ENCODE results near the gene HIRA.
"Not testable (repeated sequence)": the region's sequence is repeated elsewhere in the genome, so short reads cannot be mapped to it uniquely, and the experiment has no call there.

Gene HIRA

DNA sequence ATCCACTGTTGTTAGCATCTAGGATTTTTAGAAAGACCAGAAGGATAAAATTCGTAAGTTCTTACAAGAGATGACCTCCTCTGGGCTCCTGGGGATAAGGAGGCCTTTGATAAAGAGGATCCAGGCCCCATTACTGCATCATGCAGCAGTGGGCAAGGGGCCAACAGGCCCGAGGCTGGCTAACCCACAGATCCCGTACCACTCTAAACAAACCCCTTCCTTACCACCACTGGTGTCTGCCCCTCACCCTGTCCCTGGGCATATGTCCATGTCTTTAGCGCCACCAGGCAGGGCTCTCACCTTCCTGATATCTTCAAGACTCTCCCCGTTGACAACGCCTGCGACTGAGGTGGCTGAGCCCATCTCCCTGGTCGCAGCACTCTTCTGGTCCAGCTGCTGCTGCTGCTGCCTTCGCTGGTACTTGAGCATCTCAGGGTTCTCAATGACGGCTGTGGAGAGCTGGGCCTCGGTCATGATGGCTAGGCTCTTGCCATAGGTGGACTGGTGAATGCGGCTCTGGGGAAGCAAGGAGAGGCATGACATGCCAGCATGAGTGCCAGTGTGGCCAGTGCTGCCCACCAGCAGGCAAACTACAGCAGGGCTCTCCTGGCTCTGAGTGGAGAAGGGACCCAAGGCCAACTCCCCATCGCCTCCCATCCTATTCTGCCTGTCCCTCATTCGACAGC lies 46.2 kb downstream of the HIRA start:
- no peak for DNase-seq (ENCODE audit: low read depth in 2 of 2)

GRCh38 chr22:19383292-19383691 lies 48.2 kb downstream of the HIRA start:
- no peak for DNase-seq (ENCODE audit: low read depth in 2 of 2)

GRCh38 chr22:19382240-19382639 lies 49.3 kb downstream of the HIRA start:
- DNase-seq (ENCODE audit: low read depth in 2 of 2): no peak

GRCh38 chr22:19378344-19378674 lies 53.2 kb downstream of the HIRA start:
- no peak for DNase-seq (ENCODE audit: low read depth in 2 of 2)

DNA sequence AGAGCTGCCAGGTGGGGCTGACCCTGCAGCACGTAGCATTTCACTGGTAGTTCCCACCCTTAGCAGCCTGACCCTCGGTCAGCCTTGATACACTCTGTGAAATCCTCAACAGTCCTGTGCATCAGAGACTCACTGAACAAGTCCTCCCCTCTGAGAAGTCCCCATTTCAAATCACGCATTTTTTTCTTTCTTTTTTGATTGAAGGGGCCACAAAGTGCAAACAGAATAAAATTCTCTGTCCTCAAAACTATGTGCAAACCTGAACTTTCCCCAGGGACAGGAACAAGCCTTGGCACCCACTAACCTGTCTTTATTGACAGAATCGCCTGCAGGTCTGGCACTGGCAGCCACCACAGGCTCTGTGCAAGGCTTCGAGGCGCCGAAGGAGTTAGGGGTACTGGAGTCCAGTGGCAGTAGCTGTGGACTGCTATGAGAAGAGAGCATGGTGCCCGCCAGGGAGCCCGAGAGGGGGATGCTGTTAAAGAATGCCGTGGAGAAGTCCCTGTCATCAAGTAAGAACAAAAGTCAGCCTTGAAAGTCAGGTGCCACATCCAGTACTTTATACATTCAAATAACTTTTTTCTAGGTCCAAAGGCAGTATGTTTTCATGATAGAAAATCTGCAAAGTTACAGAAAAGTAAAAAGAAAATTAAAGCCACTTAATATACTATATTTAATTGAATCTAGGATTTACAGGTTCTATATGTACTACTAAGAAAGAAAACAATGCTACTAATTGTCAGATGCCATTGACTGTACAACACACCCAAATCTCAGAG lies 53.8 kb downstream of the HIRA start:
- no peak for DNase-seq (ENCODE audit: low read depth in 2 of 2)

- DNase-seq (ENCODE audit: low read depth in 2 of 2): no peak
Measured at GRCh38 chr22:19376971-19377370, 54.6 kb downstream of the HIRA start.

DNA sequence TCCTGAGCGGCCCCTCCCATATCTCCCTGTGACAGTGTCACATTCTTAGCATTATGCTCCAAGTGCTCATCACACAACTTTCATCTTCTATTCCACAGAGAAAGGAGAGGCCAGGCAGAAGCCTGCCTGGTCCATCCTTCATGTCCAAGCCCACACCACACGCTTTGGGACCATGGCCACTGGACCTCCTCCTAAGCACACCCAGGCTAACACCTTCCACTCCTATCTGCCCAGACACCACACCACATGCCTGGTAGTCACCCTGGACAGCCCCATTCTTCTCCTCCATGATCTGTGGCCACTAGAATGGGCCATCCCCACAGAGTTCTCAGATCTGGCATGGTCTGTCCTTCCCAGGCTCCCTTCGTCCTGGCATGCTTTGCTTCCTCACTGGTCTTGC lies 55.3 kb downstream of the HIRA start:
- no peak for DNase-seq (ENCODE audit: low read depth in 2 of 2)

DNA sequence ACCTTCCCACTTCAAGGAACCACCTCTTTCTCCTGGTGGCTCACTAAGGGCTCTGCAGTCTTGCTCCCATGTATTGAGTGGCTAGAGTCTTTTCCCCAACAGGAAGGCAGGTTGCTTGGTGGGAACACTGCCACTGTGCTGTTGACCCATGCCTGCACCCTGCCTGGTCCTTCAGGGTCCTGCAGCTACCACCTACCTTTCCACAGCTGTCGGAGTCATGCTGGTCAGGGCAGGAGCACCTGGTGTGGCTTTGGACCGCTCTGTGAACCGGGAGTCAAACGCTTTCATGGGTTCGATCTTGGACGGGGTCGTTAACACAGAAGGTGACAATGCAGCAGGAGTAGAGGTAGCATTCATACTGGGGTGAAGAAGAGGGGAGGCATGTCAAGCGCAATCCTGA lies 56.1 kb downstream of the HIRA start:
- DNase-seq (ENCODE audit: low read depth in 2 of 2): no peak

GRCh38 chr22:19374410-19374809 lies 57.1 kb downstream of the HIRA start:
- DNase-seq (ENCODE audit: low read depth in 2 of 2): no peak

DNA sequence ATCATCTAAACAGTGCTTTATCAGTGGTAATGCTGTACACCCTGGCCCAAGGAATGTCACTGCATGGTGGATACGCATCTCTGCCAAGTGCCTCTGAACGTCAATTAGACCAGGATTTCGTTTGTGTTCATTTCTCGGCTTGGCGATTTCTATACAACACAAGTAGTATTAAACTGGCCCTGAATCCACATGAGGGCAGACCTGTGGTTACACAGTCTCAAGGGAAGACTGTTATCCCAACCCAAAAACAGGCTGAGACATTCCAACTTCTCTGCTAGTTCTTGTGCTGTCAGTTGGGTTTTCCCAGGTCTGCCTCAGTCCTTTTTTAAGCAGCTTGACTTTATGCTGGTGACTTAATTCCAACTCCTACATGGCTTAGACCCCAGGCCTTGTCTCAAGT lies 58.1 kb downstream of the HIRA start:
- DNase-seq (ENCODE audit: low read depth in 2 of 2): no peak

DNA sequence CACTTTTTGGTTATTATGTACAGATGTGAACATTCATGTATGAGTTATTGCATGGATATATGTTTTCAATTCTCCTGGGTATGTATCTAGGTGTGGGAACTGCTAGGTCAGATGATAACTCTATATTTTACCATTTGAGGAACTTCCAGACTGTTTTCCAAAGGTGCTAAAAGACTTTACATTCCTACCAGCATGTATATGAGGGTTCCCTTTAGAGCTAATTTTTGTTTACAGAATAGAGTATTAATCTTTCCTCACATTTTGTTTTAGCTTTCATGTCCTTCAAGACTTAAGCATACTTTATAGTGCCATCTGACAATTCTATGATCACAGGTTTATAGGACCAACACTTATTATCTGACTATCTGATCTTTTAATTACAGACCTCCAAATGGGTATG lies 59.6 kb downstream of the HIRA start:
- no peak for DNase-seq (ENCODE audit: low read depth in 2 of 2)

- DNase-seq (ENCODE audit: low read depth in 2 of 2): no peak
Measured at GRCh38 chr22:19368876-19369275, 62.7 kb downstream of the HIRA start.

DNA sequence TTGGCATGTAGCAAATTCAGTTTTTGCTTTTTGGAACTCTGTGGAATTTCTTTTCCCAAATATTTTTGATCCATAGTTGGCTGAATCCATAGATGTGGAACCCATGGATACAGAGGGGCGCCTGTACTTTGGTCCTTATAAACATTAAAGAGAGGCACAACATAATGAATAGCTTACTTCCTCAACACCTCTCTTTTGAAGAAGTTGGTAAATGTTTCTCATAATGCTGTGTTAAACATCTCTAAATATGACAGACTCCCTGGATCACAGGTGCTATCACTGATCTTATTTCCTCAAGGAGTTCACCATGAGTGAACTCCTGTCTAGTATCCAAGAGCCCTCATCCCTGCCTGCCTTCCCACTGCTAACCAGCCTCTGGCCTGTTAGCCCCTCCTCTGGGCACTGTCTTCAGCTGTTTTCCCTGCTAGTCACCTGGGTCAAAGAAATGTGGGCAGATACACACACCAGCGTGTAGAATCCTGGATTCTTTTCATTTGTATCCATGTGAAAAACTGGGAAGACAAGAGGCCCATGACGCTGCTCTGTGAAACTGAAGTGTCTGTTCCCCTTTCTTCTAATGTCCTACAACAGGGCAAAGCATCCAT lies 63.7 kb downstream of the HIRA start:
- no peak for DNase-seq (ENCODE audit: low read depth in 2 of 2)

DNA sequence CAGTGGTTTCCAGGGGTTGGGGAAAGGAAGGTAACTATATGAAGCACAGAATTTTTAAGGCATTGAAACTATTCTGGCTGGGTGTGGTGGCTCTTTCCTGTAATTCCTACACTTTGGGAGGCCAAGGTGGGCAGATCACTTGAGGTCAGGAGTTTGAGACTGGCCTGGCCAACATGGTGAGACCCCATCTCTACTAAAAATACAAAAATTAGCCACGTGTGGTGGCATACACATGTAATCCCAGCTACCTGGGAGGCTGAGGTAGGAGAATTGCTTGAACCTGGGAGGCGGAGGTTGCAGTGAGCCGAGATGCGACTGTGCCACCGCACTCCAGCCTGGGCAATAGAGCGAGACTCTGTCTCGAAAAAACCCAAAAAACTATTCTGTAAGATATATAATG lies 68.0 kb downstream of the HIRA start:
- not testable (repeated sequence) for DNase-seq (ENCODE audit: low read depth in 2 of 2)

- no peak for DNase-seq (ENCODE audit: low read depth in 2 of 2)
Measured at GRCh38 chr22:19361501-19362103, 69.9 kb downstream of the HIRA start.

- DNase-seq (ENCODE audit: low read depth in 2 of 2): no peak
Measured at GRCh38 chr22:19360862-19361261, 70.7 kb downstream of the HIRA start.

GRCh38 chr22:19360300-19360792 lies 71.2 kb downstream of the HIRA start:
- no peak for DNase-seq (ENCODE audit: low read depth in 2 of 2)

DNA sequence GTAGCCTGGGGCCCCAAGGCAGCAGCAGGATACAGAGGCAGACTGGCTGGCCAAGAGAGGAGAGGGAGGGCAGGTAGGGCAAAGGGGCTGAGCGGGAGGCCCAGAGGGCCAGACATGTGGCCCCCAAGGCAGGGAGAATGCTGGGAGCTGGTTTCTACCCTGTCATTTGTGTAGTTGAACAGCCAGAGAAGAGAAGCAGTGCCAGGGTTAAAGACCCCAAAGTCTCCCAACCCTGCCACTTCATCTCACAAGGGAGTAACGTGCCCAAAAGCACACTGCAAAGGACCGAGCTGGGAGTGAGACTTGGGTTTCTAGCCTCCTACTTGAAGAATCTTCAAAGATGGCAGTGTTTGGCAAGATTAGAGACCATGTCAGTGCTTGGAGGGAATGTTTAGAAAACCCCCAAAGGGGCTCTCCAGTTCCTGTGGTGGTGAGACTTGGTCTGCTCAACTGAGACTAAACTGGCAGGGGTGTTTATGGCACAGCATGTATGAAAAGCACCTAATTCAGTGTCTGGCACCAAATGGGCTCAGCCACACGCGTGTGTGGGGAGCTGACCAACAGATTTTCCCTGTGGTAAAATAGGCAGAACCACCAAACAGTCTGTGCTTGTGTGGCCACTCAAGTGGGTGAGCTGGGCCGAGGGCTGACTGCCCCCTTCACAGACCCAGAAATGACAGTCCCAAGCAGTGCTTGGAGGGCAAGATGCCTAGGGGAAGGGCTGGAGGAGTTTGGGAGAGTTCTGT lies 71.8 kb downstream of the HIRA start:
- no peak for DNase-seq (ENCODE audit: low read depth in 2 of 2)

DNA sequence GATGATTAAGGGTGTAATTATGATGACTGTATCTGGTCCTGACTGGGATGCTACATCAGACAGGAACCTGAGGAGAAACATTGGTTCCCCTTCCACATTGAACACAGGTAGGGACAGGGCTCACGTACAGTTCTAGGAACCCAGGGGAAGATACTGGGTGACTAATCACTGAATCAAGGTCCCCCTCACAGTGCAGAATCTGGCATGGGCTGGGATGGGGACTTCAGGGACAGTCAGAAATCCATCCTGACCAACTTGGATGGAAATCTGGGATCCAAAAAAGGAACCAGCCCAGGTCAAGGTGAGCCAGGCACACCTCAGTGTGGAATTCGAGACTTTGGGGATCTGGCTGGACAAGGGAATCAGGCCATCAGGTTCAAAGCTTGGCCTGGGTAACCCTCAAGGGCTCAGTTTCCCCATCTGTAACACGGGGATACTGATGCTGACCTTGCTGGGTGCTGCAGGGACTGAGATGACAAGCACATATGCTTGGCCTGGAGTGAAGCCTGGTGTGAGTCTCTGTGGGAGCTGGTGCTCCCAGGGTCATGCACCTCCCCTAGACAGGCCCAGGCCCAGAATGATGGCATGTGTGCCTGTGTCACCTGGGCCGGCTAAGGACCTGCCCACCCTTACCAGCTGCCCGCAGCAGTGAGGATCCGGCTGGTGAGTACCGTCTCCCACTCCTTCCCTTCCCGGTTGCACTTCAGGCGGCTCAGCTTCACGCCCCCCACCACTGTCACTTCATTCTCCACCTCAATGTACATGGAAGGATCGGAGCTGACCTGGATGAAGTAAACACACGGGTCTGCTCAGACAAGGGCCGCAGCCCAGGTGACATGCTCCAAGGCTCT lies 72.6 kb downstream of the HIRA start:
- DNase-seq (ENCODE audit: low read depth in 2 of 2): no peak

GRCh38 chr22:19358195-19358594 lies 73.3 kb downstream of the HIRA start:
- DNase-seq (ENCODE audit: low read depth in 2 of 2): no peak
